GM23338 (cell line): ENCODE measurements around the gene LRMDA. TPM values are rescaled to one million over a fixed set of nuclear protein-coding genes. Genes with fewer than 3 reads are reported as not detected.
A peak's percentile ranks its signal among the peaks of the same experiment; 100 is the strongest.

Source experiments
- ATAC-seq: fragments of 200-7000 bp; cut with Tn5 transposase; 3 replicates; pipeline ENCODE4 v1.9.1; 2020
- DNase-seq: peaks from one replicate; pipeline ENCODE4 v3.0.0-alpha.2; 2015; ENCODE audit warnings: low spot score
- H2AFZ ChIP-seq: fragments of 200-600 bp; sonication (generic); 2 replicates; pipeline ENCODE4 v1.8.0; 2016; ENCODE audit warnings: antibody characterized with exemption, mild to moderate bottlenecking, moderate library complexity
- H3F3A ChIP-seq: fragments of 200-600 bp; sonication (generic); replicated peaks from 2 replicates; pipeline ENCODE4 v1.8.0; 2017; ENCODE audit warnings: antibody characterized with exemption, mixed run types, low read depth
- H3K27ac ChIP-seq: fragments of 200-600 bp; sonication (generic); 2 replicates; pipeline ENCODE4 v1.6.1; 2016; ENCODE audit warnings: low read depth
- H3K27me3 ChIP-seq: fragments of 200-600 bp; sonication (generic); 2 replicates; pipeline ENCODE4 v1.8.0; 2016; ENCODE audit warnings: mild to moderate bottlenecking, mixed run types, moderate library complexity; ENCODE audit not compliant: insufficient read depth
- H3K36me3 ChIP-seq: fragments of 200-600 bp; sonication (generic); 2 replicates; pipeline ENCODE4 v1.8.0; 2016; ENCODE audit warnings: mild to moderate bottlenecking; ENCODE audit not compliant: insufficient read depth
- H3K4me1 ChIP-seq: fragments of 200-600 bp; sonication (generic); 2 replicates; pipeline ENCODE4 v1.8.0; 2016; ENCODE audit warnings: mild to moderate bottlenecking, moderate library complexity; ENCODE audit not compliant: insufficient read depth
- H3K4me2 ChIP-seq: fragments of 200-600 bp; sonication (generic); 2 replicates; pipeline ENCODE4 v1.7.1; 2017; ENCODE audit warnings: mixed run types
- H3K4me3 ChIP-seq: fragments of 200-600 bp; sonication (generic); 2 replicates; pipeline ENCODE4 v1.6.1; 2016; ENCODE audit warnings: mixed run types
- H3K79me2 ChIP-seq: fragments of 200-600 bp; sonication (generic); replicated peaks from 2 replicates; pipeline ENCODE4 v1.8.0; 2017; ENCODE audit warnings: mild to moderate bottlenecking; ENCODE audit not compliant: insufficient read depth
- H3K9me2 ChIP-seq: fragments of 200-600 bp; sonication (generic); 2 replicates; pipeline ENCODE4 v1.8.0; 2017; ENCODE audit not compliant: insufficient read depth
- H4K20me1 ChIP-seq: fragments of 200-600 bp; sonication (generic); replicated peaks from 2 replicates; pipeline ENCODE4 v1.8.0; 2017; ENCODE audit warnings: mild to moderate bottlenecking; ENCODE audit not compliant: insufficient read depth
- H3K27ac Mint-ChIP-seq: 2 replicates; pipeline ENCODE4 v1.8.0; 2020; ENCODE audit warnings: inconsistent platforms, mild to moderate bottlenecking, moderate library complexity, mixed read lengths
- H3K27me3 Mint-ChIP-seq: 3 replicates; pipeline ENCODE4 v1.8.0; 2022; ENCODE audit warnings: low read depth, mild to moderate bottlenecking, moderate library complexity, mixed read lengths, inconsistent platforms; ENCODE audit not compliant: insufficient read depth, poor library complexity
- H3K36me3 Mint-ChIP-seq: 3 replicates; pipeline ENCODE4 v1.8.0; 2021; ENCODE audit warnings: low read depth, mild to moderate bottlenecking, inconsistent platforms, moderate library complexity, mixed read lengths
- H3K4me1 Mint-ChIP-seq: 3 replicates; pipeline ENCODE4 v1.8.0; 2020; ENCODE audit warnings: mild to moderate bottlenecking, inconsistent platforms, mixed read lengths
- H3K4me3 Mint-ChIP-seq: 3 replicates; pipeline ENCODE4 v1.8.0; 2021; ENCODE audit warnings: moderate library complexity, mild to moderate bottlenecking, inconsistent platforms, mixed read lengths
- H3K9me3 Mint-ChIP-seq: 3 replicates; pipeline ENCODE4 v1.8.0; 2020; ENCODE audit warnings: moderate library complexity, mild to moderate bottlenecking, inconsistent platforms, mixed read lengths
- CREB1 ChIP-seq: fragments of 250-450 bp; sonication (Bioruptor Pico); IDR thresholded peaks from 2 replicates; pipeline ENCODE4 v1.5.0; 2020; ENCODE audit warnings: low read depth, mild to moderate bottlenecking, moderate library complexity
- CTCF ChIP-seq, 2 experiments: fragments of 200-600 bp in 1 of 2; sonication (generic) in 1 of 2; conservative IDR thresholded peaks; 2 replicates each; pipeline versions ENCODE4 v1.5.1 to v1.6.1; 2016 to 2017; ENCODE audit warnings: antibody characterized with exemption in 2 of 2, low read depth in 2 of 2, mild to moderate bottlenecking in 2 of 2, moderate library complexity in 1 of 2
- ETS1 ChIP-seq: IDR thresholded peaks from 2 replicates; pipeline ENCODE4 v1.6.1; 2016; ENCODE audit warnings: antibody characterized with exemption
- EZH2 ChIP-seq: fragments of 200-600 bp; sonication (generic); IDR thresholded peaks from one replicate; pipeline ENCODE4 v1.8.0; 2017; ENCODE audit warnings: antibody characterized with exemption, mild to moderate bottlenecking, low read depth; ENCODE audit not compliant: unreplicated experiment
- EZH2phosphoT487 ChIP-seq: fragments of 200-600 bp; sonication (generic); IDR thresholded peaks from one replicate; pipeline ENCODE4 v1.8.1; 2018; ENCODE audit warnings: antibody characterized with exemption; ENCODE audit not compliant: unreplicated experiment
- NANOG ChIP-seq: IDR thresholded peaks from 2 replicates; pipeline ENCODE4 v1.6.1; 2016; ENCODE audit warnings: antibody characterized with exemption, borderline replicate concordance
- POLR2AphosphoS5 ChIP-seq: IDR thresholded peaks from 2 replicates; pipeline ENCODE4 v1.6.1; 2016; ENCODE audit warnings: antibody characterized with exemption, low read depth
- STAT1 ChIP-seq: IDR thresholded peaks from one replicate; pipeline ENCODE4 v1.6.1; 2016; ENCODE audit warnings: antibody characterized with exemption; ENCODE audit not compliant: unreplicated experiment
- ZNF114 ChIP-seq: fragments of 250-450 bp; sonication (Bioruptor Pico); IDR thresholded peaks from 2 replicates; pipeline ENCODE4 v1.5.0; 2020; ENCODE audit warnings: mild to moderate bottlenecking, moderate library complexity
- ZNF331 ChIP-seq: fragments of 250-450 bp; sonication (Bioruptor Pico); IDR thresholded peaks from 2 replicates; pipeline ENCODE4 v1.5.0; 2020; ENCODE audit warnings: low read depth, mild to moderate bottlenecking, moderate library complexity
- ZNF462 ChIP-seq: fragments of 250-450 bp; sonication (Bioruptor Pico); IDR thresholded peaks from 2 replicates; pipeline ENCODE4 v1.5.0; 2020; ENCODE audit warnings: mild to moderate bottlenecking, moderate library complexity
- polyA plus RNA-seq: library from polyadenylated mRNA; unstranded; fragments of >200 nt; fragmentation: Nextera tagmentation; extraction: Ambion mirVana; gene quantifications from 2 replicates; pipeline ENCODE4 v1.2.1, GENCODE V29; 2016
- total RNA-seq: library from RNA; depleted of rRNA; stranded (reverse); fragments of >200 nt; shearing (Covaris generic); gene quantifications from 2 replicates; pipeline ENCODE4 v1.2.3, GENCODE V29; 2014

Gene LRMDA
- total and polyA plus RNA-seq, 2 experiments from 2014 or later, result 0.90 to 1.8 TPM

- TF ChIP-seq STAT1 (no peak), CTCF (conservative IDR thresholded peaks at IDR 0.05; ENCODE audit: low read depth in 2 of 2) (no peak), ZNF114 (CRISPR knock-in tag) (no peak), EZH2 (no peak), POLR2AphosphoS5 (no peak), EZH2phosphoT487 (no peak), ZNF331 (CRISPR knock-in tag) (no peak), NANOG (no peak), CREB1 (CRISPR knock-in tag) (no peak)
These were observed 109.6 kb downstream of the LRMDA start (continued) for GRCh38 chr10:75540981-75541380.

- H3K36me3 ChIP-seq, result no peaks in the 10 kb centered on the region
- ATAC-seq (no peak), DNase-seq (no peak)
- H3K27me3 Mint-ChIP-seq, result peaks cover 9% of the 10 kb centered on the region
- H3K36me3 Mint-ChIP-seq, result peaks cover 3% of the 10 kb centered on the region; the same call in 2 of the 3 replicates
- H3K4me1 Mint-ChIP-seq, result peaks cover 61% of the 10 kb centered on the region
- H3K27me3 ChIP-seq, result no peaks in the 10 kb centered on the region
- no peak overlapping the region for H3K4me3 Mint-ChIP-seq
- H3K4me2 ChIP-seq, result peak overlapping the region; percentile 34
- no peaks in the 10 kb centered on the region; the same call in 2 of the 3 replicates for H3K9me3 Mint-ChIP-seq
- H3K79me2 ChIP-seq, result no peaks in the 10 kb centered on the region
- H3F3A ChIP-seq, result no peaks in the 10 kb centered on the region
- H4K20me1 ChIP-seq, result no peaks in the 10 kb centered on the region
- no peak overlapping the region for H3K4me3 ChIP-seq
- no peak overlapping the region for H3K27ac ChIP-seq
- no peak overlapping the region for H3K27ac Mint-ChIP-seq
- no peak overlapping the region for H2AFZ ChIP-seq
- H3K4me1 ChIP-seq, result peaks cover 45% of the 10 kb centered on the region
- no peak for TF ChIP-seq POLR2AphosphoS5
- TF ChIP-seq ZNF331 (CRISPR knock-in tag), result no peak
- TF ChIP-seq CREB1 (CRISPR knock-in tag), result no peak
- TF ChIP-seq ZNF462 (CRISPR knock-in tag), result no peak
- TF ChIP-seq ETS1, result no peak
- H3K9me2 ChIP-seq, result no peaks in the 10 kb centered on the region
These were observed 110.0 kb downstream of the LRMDA start for GRCh38 chr10:75541411-75541810.
